Activated naive CD4-positive, alpha-beta T cell treated with anti-CD3 and anti-CD28 coated beads, Interleukin-2, amount 10 ng/mL, durations not matched to agents 5 hours and 36 hours (primary cell): ENCODE data around the gene TRAPPC6A. TPM values are rescaled to one million over a fixed set of nuclear protein-coding genes. Genes with fewer than 3 reads are reported as not detected.

Experiments
- total RNA-seq, 2 experiments: library from RNA; stranded (reverse); gene quantifications; one replicate each; pipeline ENCODE4 v1.2.3, GENCODE V29; 2021

TRAPPC6A gene, protein sequence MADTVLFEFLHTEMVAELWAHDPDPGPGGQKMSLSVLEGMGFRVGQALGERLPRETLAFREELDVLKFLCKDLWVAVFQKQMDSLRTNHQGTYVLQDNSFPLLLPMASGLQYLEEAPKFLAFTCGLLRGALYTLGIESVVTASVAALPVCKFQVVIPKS
- total RNA-seq = 100 to 1,000 TPM in 1 of 2 experiments, 10 to 100 TPM in 1; 97.9 to 102 TPM

DNA sequence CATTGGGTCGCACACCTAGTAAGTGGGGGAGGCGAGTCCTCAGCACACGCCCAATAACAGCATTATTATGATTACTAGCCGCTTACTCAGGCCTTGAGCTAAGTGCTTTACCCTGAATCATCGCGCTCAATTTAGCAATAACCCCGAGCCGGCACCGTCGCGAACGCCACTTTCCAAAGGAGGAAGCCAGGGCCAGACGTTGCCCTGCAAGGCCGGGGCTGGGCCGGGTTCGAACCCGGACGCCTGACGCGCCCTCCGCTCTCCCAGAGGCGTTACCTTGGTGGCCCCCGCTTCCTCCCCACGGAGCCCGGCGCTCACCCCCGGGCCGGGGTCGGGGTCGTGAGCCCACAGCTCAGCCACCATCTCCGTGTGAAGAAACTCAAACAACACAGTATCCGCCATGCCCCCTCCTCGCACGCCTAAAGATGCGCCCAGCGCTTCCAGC is at the start of gene TRAPPC6A:
Gene TRAPPC6A, minus strand, starts transcription at position 421 of the 445 bp plus-strand sequence. Its CDS starts 19 bp downstream, at position 402.

DNA sequence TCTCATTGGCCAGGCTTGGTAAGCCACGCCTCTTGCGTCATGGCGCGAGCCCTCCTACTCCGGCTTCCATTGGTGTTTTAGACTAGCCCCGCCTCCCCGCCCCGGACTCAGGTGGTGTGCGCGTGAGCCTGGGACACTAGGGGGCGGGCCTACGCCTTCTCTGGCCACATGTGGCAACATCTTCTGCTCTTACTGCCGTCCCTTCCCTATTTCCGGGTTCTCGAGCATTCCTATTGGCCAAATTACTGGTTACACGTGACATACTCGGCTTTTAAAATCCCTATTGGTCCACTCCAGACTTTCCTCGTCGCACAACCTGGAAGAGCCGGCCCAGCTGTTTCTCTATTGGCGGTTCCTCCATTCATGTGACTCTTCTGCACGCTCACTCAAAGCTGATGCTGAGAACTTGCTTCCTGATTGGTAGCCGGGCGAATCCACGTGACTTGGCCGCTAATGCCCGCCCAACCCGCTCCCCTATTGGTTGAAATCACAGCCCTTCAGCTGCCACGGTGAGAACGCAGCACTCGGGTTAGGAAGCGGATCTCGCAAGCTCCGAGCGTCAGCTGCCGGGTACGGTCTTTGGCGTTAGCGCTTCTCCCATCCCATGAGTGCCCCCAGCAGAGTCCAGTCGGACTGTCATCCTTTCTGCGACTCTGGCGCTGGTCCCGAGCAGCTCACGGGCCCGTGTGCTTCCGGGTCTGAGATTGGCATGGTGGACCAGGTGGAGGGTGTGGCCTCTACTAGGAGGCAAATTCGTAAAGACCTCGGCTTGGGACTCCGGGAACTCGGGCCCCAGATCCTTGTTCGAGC is 430 bp upstream of the TRAPPC6A start, which contains the start of gene BLOC1S3:
Gene BLOC1S3, plus strand, starts transcription at position 523 of the 810 bp plus-strand sequence. CDS start 513 bp downstream, outside the sequence.

GRCh38 chr19:45160870-45161737 is 16.9 kb downstream of the TRAPPC6A start, which contains the start of gene NKPD1:
TSS of gene NKPD1 (minus strand) at chr19:45160982. CDS start at chr19:45160150, 832 bp downstream.

Other genes starting within 250 kb of the TRAPPC6A start
- not detected for gene APOC4, start 236.0 kb downstream of the TRAPPC6A start, total RNA-seq
- gene APOC2, start 232.2 kb downstream of the TRAPPC6A start, total RNA-seq = not detected
- 10 to 100 TPM; 64.0 to 65.0 TPM for gene CLPTM1, start 222.9 kb downstream of the TRAPPC6A start, total RNA-seq
- 10 to 100 TPM; 28.5 to 28.9 TPM for gene RELB, start 176.8 kb downstream of the TRAPPC6A start, total RNA-seq
- 100 to 1,000 TPM in 1 of 2 experiments, 10 to 100 TPM in 1; 94.6 to 107 TPM for gene CLASRP, start 139.2 kb downstream of the TRAPPC6A start, total RNA-seq
- gene ZNF296, start 101.8 kb downstream of the TRAPPC6A start, total RNA-seq = 1 to 10 TPM; 3.1 to 3.8 TPM
- gene GEMIN7, start 99.0 kb downstream of the TRAPPC6A start, total RNA-seq = 10 to 100 TPM; 23.5 to 23.8 TPM
- gene PPP1R37, start 85.1 kb downstream of the TRAPPC6A start, total RNA-seq = 10 to 100 TPM; 21.2 to 21.6 TPM
- under 1 TPM; 0.24 to 0.35 TPM for gene NKPD1, start 17.3 kb downstream of the TRAPPC6A start, total RNA-seq
- gene BLOC1S3, start 547 bp upstream of the TRAPPC6A start, total RNA-seq = 10 to 100 TPM; 16.7 to 18.7 TPM
- gene EXOC3L2, start 67.2 kb upstream of the TRAPPC6A start, total RNA-seq = not detected
- 10 to 100 TPM; 22.1 to 25.2 TPM for gene MARK4, start 73.0 kb upstream of the TRAPPC6A start, total RNA-seq
- gene CKM, start 144.6 kb upstream of the TRAPPC6A start, total RNA-seq = not detected
- gene KLC3, start 162.5 kb upstream of the TRAPPC6A start, total RNA-seq = not detected
- 10 to 100 TPM; 22.9 to 24.5 TPM for gene ERCC2, start 192.3 kb upstream of the TRAPPC6A start, total RNA-seq
- gene PPP1R13L, start 226.8 kb upstream of the TRAPPC6A start, total RNA-seq = 10 to 100 TPM; 18.1 to 24.4 TPM
- 1 to 10 TPM; 6.2 to 6.7 TPM for gene POLR1G, start 228.4 kb upstream of the TRAPPC6A start, total RNA-seq
- gene ERCC1, start 245.7 kb upstream of the TRAPPC6A start, total RNA-seq = 10 to 100 TPM; 58.1 to 60.7 TPM